Left ventricle myocardium superior (tissue), 1 donor: ENCODE measurements around the gene ST6GALNAC2. TPM values are rescaled to one million over a fixed set of nuclear protein-coding genes. Genes with fewer than 3 reads are reported as not detected.
"Not testable (repeated sequence)": the region's sequence is repeated elsewhere in the genome, so short reads cannot be mapped to it uniquely, and the experiment has no call there.

Source experiments
- ATAC-seq: fragments of 200-7000 bp; cut with Tn5 transposase; one replicate; pipeline ENCODE4 v1.9.1; 2020; ENCODE audit warnings: mild to moderate bottlenecking, moderate library complexity
- DNase-seq: peaks from one replicate; pipeline ENCODE4 v3.0.0-alpha.2; 2020
- intact Hi-C: fragments of 100-400 bp; cut with micrococcal nuclease; formaldehyde crosslinking; loops from one replicate; pipeline ENCODE4 v1.11.0; 2022
- total RNA-seq: library from RNA; stranded (reverse); fragmentation: NEBNext Ultra II Directional; extraction: Animal tissue kit (Norgen Biotek cat#: 25700); gene quantifications from one replicate; pipeline ENCODE4 v1.2.1, GENCODE V29; 2021
- donor health status: DM: no; HTN: yes; CAD: no; lungs with severe emphysema.

ST6GALNAC2 gene
- total RNA-seq, 1 donor from 2014 or later = 5.1 TPM

GRCh38 chr17:76560036-76560876, 25.4 kb downstream of the ST6GALNAC2 start:
- ATAC-seq (no peak), DNase-seq (no peak)
- intact Hi-C loops = no loop called here

- DNase-seq, intact Hi-C loops: not testable (repeated sequence)
- ATAC-seq = peak; percentile 54
These were observed 26.2 kb downstream of the ST6GALNAC2 start for GRCh38 chr17:76559460-76559859.

- DNase-seq = no peak
- intact Hi-C loops = no loop called here
- ATAC-seq = peak; percentile 34
These were observed 27.2 kb downstream of the ST6GALNAC2 start for GRCh38 chr17:76558198-76559095.

GRCh38 chr17:76557368-76558197, 28.1 kb downstream of the ST6GALNAC2 start:
- peak; percentile 86 for ATAC-seq
- intact Hi-C loops = no loop called here
- peak; percentile 95 for DNase-seq

- DNase-seq (no peak), ATAC-seq (peak; percentile 5)
- intact Hi-C loops = no loop called here
These were observed 28.8 kb downstream of the ST6GALNAC2 start for GRCh38 chr17:76556765-76557367.

- DNase-seq (peak; percentile 81), ATAC-seq (peak; percentile 52)
- intact Hi-C loops = no loop called here
These were observed 31.5 kb downstream of the ST6GALNAC2 start for GRCh38 chr17:76554131-76554530.

- DNase-seq (no peak), ATAC-seq (no peak)
- intact Hi-C loops = no loop called here
These were observed 32.3 kb downstream of the ST6GALNAC2 start for GRCh38 chr17:76553178-76553908.

- no peak for ATAC-seq
- no peak for DNase-seq
- intact Hi-C loops = no loop called here
These were observed 34.0 kb downstream of the ST6GALNAC2 start for GRCh38 chr17:76551685-76552084.

- DNase-seq (no peak), ATAC-seq (no peak)
- intact Hi-C loops = no loop called here
These were observed 34.7 kb downstream of the ST6GALNAC2 start for GRCh38 chr17:76550712-76551615.

GRCh38 chr17:76549539-76549938, 36.1 kb downstream of the ST6GALNAC2 start:
- DNase-seq = no peak
- intact Hi-C loops = no loop called here
- ATAC-seq = no peak

GRCh38 chr17:76549215-76549518, 36.5 kb downstream of the ST6GALNAC2 start:
- intact Hi-C loops = no loop called here
- ATAC-seq = no peak
- no peak for DNase-seq

- ATAC-seq (no peak), DNase-seq (no peak)
- intact Hi-C loops = no loop called here
These were observed 37.1 kb downstream of the ST6GALNAC2 start for GRCh38 chr17:76548378-76549214.

- intact Hi-C loops = no loop called here
- no peak for DNase-seq
These were observed 37.9 kb downstream of the ST6GALNAC2 start for GRCh38 chr17:76547642-76548202.

GRCh38 chr17:76547183-76547641, 38.4 kb downstream of the ST6GALNAC2 start:
- intact Hi-C loops = no loop called here
- ATAC-seq = peak; percentile 51
- peak; percentile 63 for DNase-seq

More at GRCh38 chr17:76547642-76548202, 37.9 kb downstream of the ST6GALNAC2 start:
- no peak for ATAC-seq

GRCh38 chr17:76546556-76547182, 39.0 kb downstream of the ST6GALNAC2 start:
- DNase-seq (no peak), ATAC-seq (no peak)

More at GRCh38 chr17:76546556-76547182, 39.0 kb downstream of the ST6GALNAC2 start:
- intact Hi-C loops = no loop called here
